ENCODE data around the gene SDK1.
A peak's percentile ranks its signal among the peaks of the same experiment; 100 is the strongest.

The SDK1 gene

GRCh38 chr7:3649250-3649649 lies 348.2 kb downstream of the SDK1 start:
- no peaks in the 10 kb centered on the region for H3K9me3 ChIP-seq (ENCODE audit: control insufficient read depth in 5 of 5, low read length in 5 of 5)
- no peaks in the 10 kb centered on the region for H3K27me3 ChIP-seq (ENCODE audit: control insufficient read depth in 5 of 5, insufficient read depth in 4 of 5, low read length in 5 of 5)
- H3K27ac ChIP-seq (ENCODE audit: low read depth, low read length), result no peak overlapping the region
- peaks cover 0 to 3% (median 0%) of the 10 kb centered on the region in 5 donors for H3K36me3 ChIP-seq (ENCODE audit: control insufficient read depth in 5 of 5, insufficient read depth in 5 of 5, low read length in 5 of 5)
- H3K4me1 ChIP-seq (ENCODE audit: control insufficient read depth in 5 of 5, insufficient read depth in 5 of 5, low read length in 5 of 5), result no peaks in the 10 kb centered on the region
- no peak overlapping the region for H3K9ac ChIP-seq (ENCODE audit: low read length in 5 of 5)
- no peak overlapping the region for H3K4me3 ChIP-seq (ENCODE audit: low read depth in 1 of 5, low read length in 5 of 5)

GRCh38 chr7:3649678-3650440 lies 348.8 kb downstream of the SDK1 start:
- no peaks in the 10 kb centered on the region for H3K27me3 ChIP-seq (ENCODE audit: control insufficient read depth in 5 of 5, insufficient read depth in 4 of 5, low read length in 5 of 5)
- no peaks in the 10 kb centered on the region for H3K4me1 ChIP-seq (ENCODE audit: control insufficient read depth in 5 of 5, insufficient read depth in 5 of 5, low read length in 5 of 5)
- no peak overlapping the region for H3K27ac ChIP-seq (ENCODE audit: low read depth, low read length)
- H3K9ac ChIP-seq (ENCODE audit: low read length in 5 of 5), result no peak overlapping the region
- no peak overlapping the region for H3K4me3 ChIP-seq (ENCODE audit: low read depth in 1 of 5, low read length in 5 of 5)
- H3K36me3 ChIP-seq (ENCODE audit: control insufficient read depth in 5 of 5, insufficient read depth in 5 of 5, low read length in 5 of 5), result peaks cover 0 to 3% (median 0%) of the 10 kb centered on the region in 5 donors
- no peaks in the 10 kb centered on the region for H3K9me3 ChIP-seq (ENCODE audit: control insufficient read depth in 5 of 5, low read length in 5 of 5)

- H3K27me3 ChIP-seq (ENCODE audit: control insufficient read depth in 5 of 5, insufficient read depth in 4 of 5, low read length in 5 of 5), result no peaks in the 10 kb centered on the region
- H3K4me1 ChIP-seq (ENCODE audit: control insufficient read depth in 5 of 5, insufficient read depth in 5 of 5, low read length in 5 of 5), result no peaks in the 10 kb centered on the region
- no peaks in the 10 kb centered on the region for H3K9me3 ChIP-seq (ENCODE audit: control insufficient read depth in 5 of 5, low read length in 5 of 5)
- no peak overlapping the region for H3K9ac ChIP-seq (ENCODE audit: low read length in 5 of 5)
- H3K4me3 ChIP-seq (ENCODE audit: low read depth in 1 of 5, low read length in 5 of 5), result no peak overlapping the region
- H3K36me3 ChIP-seq (ENCODE audit: control insufficient read depth in 5 of 5, insufficient read depth in 5 of 5, low read length in 5 of 5), result peaks cover 0 to 3% (median 0%) of the 10 kb centered on the region in 5 donors
- H3K27ac ChIP-seq (ENCODE audit: low read depth, low read length), result no peak overlapping the region
Observed at GRCh38 chr7:3650844-3651243, 349.8 kb downstream of the SDK1 start.

- Histone ChIP-seq H3K36me3 (ENCODE audit: control insufficient read depth in 5 of 5, insufficient read depth in 5 of 5, low read length in 5 of 5) (no peaks in the 10 kb centered on the region), H3K4me3 (ENCODE audit: low read depth in 1 of 5, low read length in 5 of 5) (no peak overlapping the region), H3K9me3 (ENCODE audit: control insufficient read depth in 5 of 5, low read length in 5 of 5) (no peaks in the 10 kb centered on the region), H3K27ac (ENCODE audit: low read depth, low read length) (no peak overlapping the region), H3K9ac (ENCODE audit: low read length in 5 of 5) (no peak overlapping the region), H3K4me1 (ENCODE audit: control insufficient read depth in 5 of 5, insufficient read depth in 5 of 5, low read length in 5 of 5) (no peaks in the 10 kb centered on the region), H3K27me3 (ENCODE audit: control insufficient read depth in 5 of 5, insufficient read depth in 4 of 5, low read length in 5 of 5) (no peaks in the 10 kb centered on the region)
Observed at GRCh38 chr7:3655635-3656034, 354.6 kb downstream of the SDK1 start.

GRCh38 chr7:3657206-3657605 lies 356.2 kb downstream of the SDK1 start:
- Histone ChIP-seq H3K27ac (ENCODE audit: low read depth, low read length) (no peak overlapping the region), H3K4me1 (ENCODE audit: control insufficient read depth in 5 of 5, insufficient read depth in 5 of 5, low read length in 5 of 5) (no peaks in the 10 kb centered on the region), H3K4me3 (ENCODE audit: low read depth in 1 of 5, low read length in 5 of 5) (no peak overlapping the region), H3K9ac (ENCODE audit: low read length in 5 of 5) (no peak overlapping the region), H3K36me3 (ENCODE audit: control insufficient read depth in 5 of 5, insufficient read depth in 5 of 5, low read length in 5 of 5) (no peaks in the 10 kb centered on the region), H3K27me3 (ENCODE audit: control insufficient read depth in 5 of 5, insufficient read depth in 4 of 5, low read length in 5 of 5) (peaks cover 0 to under 1% (median 0%) of the 10 kb centered on the region in 5 donors), H3K9me3 (ENCODE audit: control insufficient read depth in 5 of 5, low read length in 5 of 5) (no peaks in the 10 kb centered on the region)

- Histone ChIP-seq H3K9ac (ENCODE audit: low read length in 5 of 5) (no peak overlapping the region), H3K4me1 (ENCODE audit: control insufficient read depth in 5 of 5, insufficient read depth in 5 of 5, low read length in 5 of 5) (no peaks in the 10 kb centered on the region), H3K4me3 (ENCODE audit: low read depth in 1 of 5, low read length in 5 of 5) (no peak overlapping the region), H3K27ac (ENCODE audit: low read depth, low read length) (no peak overlapping the region), H3K36me3 (ENCODE audit: control insufficient read depth in 5 of 5, insufficient read depth in 5 of 5, low read length in 5 of 5) (no peaks in the 10 kb centered on the region), H3K27me3 (ENCODE audit: control insufficient read depth in 5 of 5, insufficient read depth in 4 of 5, low read length in 5 of 5) (no peaks in the 10 kb centered on the region), H3K9me3 (ENCODE audit: control insufficient read depth in 5 of 5, low read length in 5 of 5) (no peaks in the 10 kb centered on the region)
Observed at GRCh38 chr7:3668743-3669142, 367.7 kb downstream of the SDK1 start.

GRCh38 chr7:3670898-3671297 lies 369.8 kb downstream of the SDK1 start:
- no peaks in the 10 kb centered on the region for H3K4me1 ChIP-seq (ENCODE audit: control insufficient read depth in 5 of 5, insufficient read depth in 5 of 5, low read length in 5 of 5)
- H3K36me3 ChIP-seq (ENCODE audit: control insufficient read depth in 5 of 5, insufficient read depth in 5 of 5, low read length in 5 of 5), result no peaks in the 10 kb centered on the region
- H3K9me3 ChIP-seq (ENCODE audit: control insufficient read depth in 5 of 5, low read length in 5 of 5), result no peaks in the 10 kb centered on the region
- no peak overlapping the region for H3K9ac ChIP-seq (ENCODE audit: low read length in 5 of 5)
- H3K27ac ChIP-seq (ENCODE audit: low read depth, low read length), result no peak overlapping the region
- no peaks in the 10 kb centered on the region for H3K27me3 ChIP-seq (ENCODE audit: control insufficient read depth in 5 of 5, insufficient read depth in 4 of 5, low read length in 5 of 5)
- no peak overlapping the region for H3K4me3 ChIP-seq (ENCODE audit: low read depth in 1 of 5, low read length in 5 of 5)

GRCh38 chr7:3673524-3673923 lies 372.5 kb downstream of the SDK1 start:
- no peaks in the 10 kb centered on the region for H3K36me3 ChIP-seq (ENCODE audit: control insufficient read depth in 5 of 5, insufficient read depth in 5 of 5, low read length in 5 of 5)

GRCh38 chr7:3678314-3678810 lies 377.3 kb downstream of the SDK1 start:
- Histone ChIP-seq H3K9me3 (ENCODE audit: control insufficient read depth in 5 of 5, low read length in 5 of 5) (no peaks in the 10 kb centered on the region), H3K4me1 (ENCODE audit: control insufficient read depth in 5 of 5, insufficient read depth in 5 of 5, low read length in 5 of 5) (peaks cover 0 to 8% (median 5%) of the 10 kb centered on the region in 5 donors), H3K9ac (ENCODE audit: low read length in 5 of 5) (no peak overlapping the region), H3K27ac (ENCODE audit: low read depth, low read length) (no peak overlapping the region), H3K4me3 (ENCODE audit: low read depth in 1 of 5, low read length in 5 of 5) (no peak overlapping the region), H3K36me3 (ENCODE audit: control insufficient read depth in 5 of 5, insufficient read depth in 5 of 5, low read length in 5 of 5) (no peaks in the 10 kb centered on the region), H3K27me3 (ENCODE audit: control insufficient read depth in 5 of 5, insufficient read depth in 4 of 5, low read length in 5 of 5) (no peaks in the 10 kb centered on the region)

More at GRCh38 chr7:3673524-3673923, 372.5 kb downstream of the SDK1 start:
- Histone ChIP-seq H3K4me3 (ENCODE audit: low read depth in 1 of 5, low read length in 5 of 5) (no peak overlapping the region), H3K4me1 (ENCODE audit: control insufficient read depth in 5 of 5, insufficient read depth in 5 of 5, low read length in 5 of 5) (peaks cover 0 to 3% (median 0%) of the 10 kb centered on the region in 5 donors), H3K27ac (ENCODE audit: low read depth, low read length) (no peak overlapping the region), H3K27me3 (ENCODE audit: control insufficient read depth in 5 of 5, insufficient read depth in 4 of 5, low read length in 5 of 5) (no peaks in the 10 kb centered on the region), H3K9me3 (ENCODE audit: control insufficient read depth in 5 of 5, low read length in 5 of 5) (no peaks in the 10 kb centered on the region), H3K9ac (ENCODE audit: low read length in 5 of 5) (no peak overlapping the region)

- Histone ChIP-seq H3K9me3 (ENCODE audit: control insufficient read depth in 5 of 5, low read length in 5 of 5) (no peaks in the 10 kb centered on the region), H3K27ac (ENCODE audit: low read depth, low read length) (no peak overlapping the region), H3K4me1 (ENCODE audit: control insufficient read depth in 5 of 5, insufficient read depth in 5 of 5, low read length in 5 of 5) (peaks cover 0 to 7% (median 5%) of the 10 kb centered on the region in 5 donors), H3K4me3 (ENCODE audit: low read depth in 1 of 5, low read length in 5 of 5) (peak overlapping the region in 2 of 5 donors; percentile 5 to 36), H3K9ac (ENCODE audit: low read length in 5 of 5) (no peak overlapping the region), H3K27me3 (ENCODE audit: control insufficient read depth in 5 of 5, insufficient read depth in 4 of 5, low read length in 5 of 5) (no peaks in the 10 kb centered on the region), H3K36me3 (ENCODE audit: control insufficient read depth in 5 of 5, insufficient read depth in 5 of 5, low read length in 5 of 5) (no peaks in the 10 kb centered on the region)
Observed at GRCh38 chr7:3682028-3682710, 381.1 kb downstream of the SDK1 start.

Data from subcutaneous abdominal adipose tissue (tissue), 5 donors.